Panc1 (cell line): ENCODE measurements around the gene MEGF9.

Experiments used
- CTCF ChIP-seq: fragments of 450-650 bp; IDR thresholded peaks from 2 replicates; pipeline ENCODE4 v1.5.1; 2017; ENCODE audit warnings: mild to moderate bottlenecking
- POLR2AphosphoS5 ChIP-seq: IDR thresholded peaks from 2 replicates; pipeline ENCODE4 v1.6.1; 2012; ENCODE audit warnings: mild to moderate bottlenecking, low read depth, low read length, moderate library complexity
- REST ChIP-seq, 2 experiments: IDR thresholded peaks; 2 replicates each; pipeline ENCODE4 v1.6.1; 2011 to 2012; ENCODE audit warnings: low read depth in 2 of 2, control low read depth in 1 of 2, low read length in 1 of 2, mild to moderate bottlenecking in 1 of 2, moderate library complexity in 1 of 2; ENCODE audit not compliant: insufficient read depth in 1 of 2
- SIN3A ChIP-seq: IDR thresholded peaks from 2 replicates; pipeline ENCODE4 v1.6.1; 2012; ENCODE audit warnings: low read depth, mild to moderate bottlenecking, low read length, moderate library complexity, borderline replicate concordance; ENCODE audit not compliant: insufficient read depth
- TCF7L2 ChIP-seq: IDR thresholded peaks from 2 replicates; pipeline ENCODE4 v1.6.1; 2011; ENCODE audit warnings: mild to moderate bottlenecking, low read depth, low read length, inconsistent platforms

GRCh38 chr9:120652934-120653333, 61.3 kb downstream of the MEGF9 start:
- TF ChIP-seq CTCF (no peak), REST (IDR thresholded peaks at IDR 0.05; ENCODE audit: insufficient read depth in 1 of 2, low read depth in 2 of 2, low read length in 1 of 2) (no peak), SIN3A (no peak), POLR2AphosphoS5 (no peak), TCF7L2 (no peak)
